Epithelial cell of proximal tubule (primary cell): ENCODE data around the gene TBCB. TPM values are rescaled to one million over a fixed set of nuclear protein-coding genes. Genes with fewer than 3 reads are reported as not detected.
A peak's percentile ranks its signal among the peaks of the same experiment; 100 is the strongest.

ENCODE experiments used
- DNase-seq: peaks from one replicate; pipeline ENCODE4 v3.0.0-alpha.2; 2011; ENCODE audit warnings: low read depth
- H3K4me3 ChIP-seq: 2 replicates; pipeline ENCODE4 v1.5.1; 2011; ENCODE audit warnings: low read depth, mild to moderate bottlenecking, low read length
- total RNA-seq: library from RNA; depleted of rRNA; stranded (reverse); fragments of >200 nt; gene quantifications from 2 replicates; pipeline ENCODE4 v1.2.3, GENCODE V29; 2015
- TF ChIP-seq, protein P1 (sequence below): conservative IDR thresholded peaks from 2 replicates; pipeline ENCODE4 v1.5.1; 2012; ENCODE audit warnings: low read depth, mild to moderate bottlenecking, low read length

Gene TBCB
- total RNA-seq, 1 donor from 2014 or later = 280 TPM

DNA sequence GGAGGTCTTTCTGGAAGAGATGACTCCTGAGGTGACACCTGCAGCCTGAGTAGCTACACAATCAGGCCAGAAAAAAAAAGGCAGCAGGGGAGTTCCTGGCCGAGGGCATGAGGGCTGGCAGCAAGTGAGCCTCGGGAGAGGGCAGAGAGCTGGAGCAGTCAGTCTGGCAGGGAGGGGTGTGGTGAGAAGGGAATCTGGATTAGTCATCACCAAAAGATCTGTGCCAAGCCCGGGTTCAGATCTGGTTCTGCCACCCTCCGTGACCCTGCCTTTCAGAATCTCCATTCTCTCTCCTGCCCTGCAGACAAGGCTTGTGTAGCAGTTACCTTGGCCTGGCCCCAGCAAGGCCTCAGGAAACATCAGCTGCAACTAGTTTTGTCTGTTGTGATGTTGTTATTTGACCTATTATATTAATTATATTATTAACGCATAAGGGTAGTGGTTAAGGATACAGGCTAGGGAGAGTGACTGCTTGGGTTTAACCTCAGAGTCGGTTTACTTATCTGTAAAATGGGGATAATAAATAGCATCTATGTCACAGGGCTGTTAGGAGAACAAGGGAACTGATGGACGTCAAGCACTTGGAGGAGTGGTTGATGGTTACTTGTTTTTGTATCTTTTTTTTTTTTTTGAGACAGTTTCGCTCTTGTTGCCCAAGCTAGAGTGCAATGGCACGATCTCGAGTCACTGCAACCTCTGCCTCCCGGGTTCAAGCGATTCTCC lies 21.9 kb downstream of the TBCB start:
- no peak for DNase-seq
- TF ChIP-seq, protein P1, sequence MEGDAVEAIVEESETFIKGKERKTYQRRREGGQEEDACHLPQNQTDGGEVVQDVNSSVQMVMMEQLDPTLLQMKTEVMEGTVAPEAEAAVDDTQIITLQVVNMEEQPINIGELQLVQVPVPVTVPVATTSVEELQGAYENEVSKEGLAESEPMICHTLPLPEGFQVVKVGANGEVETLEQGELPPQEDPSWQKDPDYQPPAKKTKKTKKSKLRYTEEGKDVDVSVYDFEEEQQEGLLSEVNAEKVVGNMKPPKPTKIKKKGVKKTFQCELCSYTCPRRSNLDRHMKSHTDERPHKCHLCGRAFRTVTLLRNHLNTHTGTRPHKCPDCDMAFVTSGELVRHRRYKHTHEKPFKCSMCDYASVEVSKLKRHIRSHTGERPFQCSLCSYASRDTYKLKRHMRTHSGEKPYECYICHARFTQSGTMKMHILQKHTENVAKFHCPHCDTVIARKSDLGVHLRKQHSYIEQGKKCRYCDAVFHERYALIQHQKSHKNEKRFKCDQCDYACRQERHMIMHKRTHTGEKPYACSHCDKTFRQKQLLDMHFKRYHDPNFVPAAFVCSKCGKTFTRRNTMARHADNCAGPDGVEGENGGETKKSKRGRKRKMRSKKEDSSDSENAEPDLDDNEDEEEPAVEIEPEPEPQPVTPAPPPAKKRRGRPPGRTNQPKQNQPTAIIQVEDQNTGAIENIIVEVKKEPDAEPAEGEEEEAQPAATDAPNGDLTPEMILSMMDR = no peak
- no peak overlapping the region for H3K4me3 ChIP-seq

DNA sequence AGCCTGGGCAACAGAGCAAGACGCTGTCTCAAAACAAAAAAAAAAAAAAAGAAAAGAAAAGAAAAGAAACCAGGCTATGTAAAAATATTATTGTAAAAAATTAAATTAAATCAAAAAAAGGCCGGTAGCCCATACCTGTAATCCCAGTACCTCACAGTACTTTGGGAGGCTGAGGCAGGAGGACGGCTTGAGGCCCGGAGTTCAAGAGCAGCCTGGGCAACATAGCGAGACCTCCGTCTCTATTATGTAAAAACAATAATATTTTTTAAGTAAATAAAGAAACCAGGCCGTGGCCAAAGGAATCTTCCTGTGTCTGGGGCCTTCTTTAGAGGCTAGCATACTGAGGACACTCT lies 23.8 kb downstream of the TBCB start:
- peak overlapping the region; percentile 90 for H3K4me3 ChIP-seq
- DNase-seq = no peak
- TF ChIP-seq, protein P1 = no peak

DNA sequence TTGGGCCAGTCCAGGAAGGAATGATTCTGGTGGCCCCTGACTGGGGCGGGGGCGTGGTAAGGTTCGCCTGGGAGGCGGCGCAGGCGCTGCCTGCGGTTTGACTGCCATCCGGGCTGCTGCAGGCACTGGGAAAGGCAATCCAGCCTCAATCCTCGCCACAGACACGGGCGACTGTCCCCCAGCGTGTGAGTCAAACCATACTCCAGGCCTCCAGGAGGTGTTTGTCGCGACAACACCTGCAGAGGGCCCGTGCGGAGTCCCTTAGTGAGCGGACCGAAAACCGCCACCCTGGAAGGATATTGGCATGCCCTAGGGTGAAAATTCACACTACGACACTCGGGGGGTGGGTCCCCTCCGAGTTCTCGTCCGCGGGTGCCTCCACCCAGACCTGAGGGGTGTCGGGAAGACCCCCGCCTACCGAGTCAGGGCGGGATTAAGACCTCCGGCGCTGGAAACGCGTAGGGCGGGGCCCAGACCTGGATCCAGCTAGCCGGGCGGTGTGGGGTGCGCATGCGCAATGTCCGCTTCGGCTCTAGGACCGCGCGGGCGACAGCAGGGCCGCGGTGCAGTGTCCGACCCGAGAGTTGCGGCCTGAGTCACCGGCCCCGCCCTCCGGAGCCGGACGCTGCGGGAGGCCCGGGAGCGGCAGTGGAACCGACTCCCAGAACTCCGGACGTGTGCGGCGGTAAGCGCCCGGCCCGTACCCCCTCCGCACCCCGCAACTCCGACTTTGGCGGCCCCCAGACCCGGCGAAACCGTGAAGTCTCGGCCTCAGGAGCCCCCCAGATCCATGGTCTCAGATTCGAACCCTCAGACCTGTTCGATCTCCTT lies 24.4 kb downstream of the TBCB start, which contains the start of gene CAPNS1:
TSS of gene CAPNS1 (plus strand) at position 594 of the 831 bp plus-strand sequence. CDS start 946 bp downstream, outside the sequence.
- H3K4me3 ChIP-seq = peak within 1 kb of the TSS; percentile 90
- DNase-seq = no peak
- TF ChIP-seq, protein P1 = no peak

DNA sequence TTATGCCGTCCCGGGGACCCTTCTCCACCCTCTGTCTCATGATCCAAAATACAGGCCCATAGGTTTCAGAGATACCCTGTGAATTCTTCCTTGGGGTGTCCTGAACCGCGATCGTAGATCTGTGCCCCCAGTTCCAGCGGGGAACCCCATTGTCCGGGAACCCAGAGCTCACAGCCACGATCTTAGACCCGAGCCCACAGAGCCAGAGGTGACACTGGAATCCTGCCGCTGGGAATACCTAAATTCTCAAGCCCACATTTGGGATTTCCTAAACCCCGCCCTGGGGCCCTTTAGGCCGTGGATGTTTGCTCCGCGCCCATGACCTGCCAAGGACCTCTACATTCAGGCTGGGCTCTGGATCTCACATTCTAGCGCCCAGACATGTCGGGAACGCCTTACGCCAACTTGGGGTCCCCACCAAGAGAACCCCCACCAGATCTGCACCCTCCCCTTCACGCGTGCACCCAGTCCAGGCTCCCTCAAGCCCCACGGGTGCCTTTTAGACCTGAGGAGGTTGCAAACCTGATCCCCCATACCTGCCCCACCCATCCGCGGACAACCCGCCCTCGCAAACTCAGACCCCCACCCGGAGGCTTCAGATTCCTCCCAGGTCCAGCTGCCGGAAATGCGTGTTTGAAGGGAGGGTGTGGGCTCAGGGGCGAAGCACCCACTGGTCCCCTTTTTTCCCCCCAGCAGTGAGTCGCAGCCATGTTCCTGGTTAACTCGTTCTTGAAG lies 25.2 kb downstream of the TBCB start:
- TF ChIP-seq, protein P1 = no peak
- DNase-seq = no peak

DNA sequence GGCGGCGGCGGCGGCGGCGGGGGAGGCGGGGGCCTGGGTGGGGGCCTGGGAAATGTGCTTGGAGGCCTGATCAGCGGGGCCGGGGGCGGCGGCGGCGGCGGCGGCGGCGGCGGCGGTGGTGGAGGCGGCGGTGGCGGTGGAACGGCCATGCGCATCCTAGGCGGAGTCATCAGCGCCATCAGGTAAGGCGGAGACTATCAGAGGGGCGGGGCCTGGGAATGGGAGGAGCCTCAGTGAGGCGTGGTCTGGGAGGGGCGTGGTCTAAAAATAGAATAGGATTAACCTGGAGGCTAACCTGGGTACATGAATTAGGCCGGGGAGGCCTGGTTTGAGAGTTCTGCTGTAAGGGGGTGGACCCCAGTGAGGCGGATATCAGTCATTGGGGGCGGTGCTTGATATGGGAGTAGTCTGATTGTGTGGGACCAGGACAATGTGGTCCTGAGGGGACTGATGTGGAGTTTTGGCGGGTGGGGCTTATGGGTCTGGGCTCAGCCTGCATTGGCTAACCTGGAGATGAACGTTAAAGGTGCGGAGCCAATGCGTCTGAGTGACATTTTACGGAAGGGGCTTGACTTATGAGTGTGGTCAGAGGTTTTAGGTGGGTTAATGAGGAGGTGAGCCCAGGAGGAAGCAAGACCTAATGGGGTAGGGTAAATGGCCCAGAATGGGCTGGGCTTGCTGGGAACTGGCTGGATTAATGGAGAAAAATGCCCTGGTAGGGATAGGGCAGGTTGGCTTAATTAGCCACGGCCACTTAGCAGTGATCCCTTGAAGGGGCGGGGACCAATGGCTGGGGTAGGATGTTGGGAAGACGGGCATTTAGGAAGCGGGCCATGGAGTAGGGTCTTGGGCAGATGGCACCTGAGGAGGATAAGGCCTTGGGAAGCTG lies 26.0 kb downstream of the TBCB start:
- TF ChIP-seq, protein P1 = no peak
- DNase-seq = no peak
- H3K4me3 ChIP-seq = peak overlapping the region; percentile 90

More for the DNA sequence above, 25.2 kb downstream of the TBCB start:
- peak overlapping the region; percentile 90 for H3K4me3 ChIP-seq

DNA sequence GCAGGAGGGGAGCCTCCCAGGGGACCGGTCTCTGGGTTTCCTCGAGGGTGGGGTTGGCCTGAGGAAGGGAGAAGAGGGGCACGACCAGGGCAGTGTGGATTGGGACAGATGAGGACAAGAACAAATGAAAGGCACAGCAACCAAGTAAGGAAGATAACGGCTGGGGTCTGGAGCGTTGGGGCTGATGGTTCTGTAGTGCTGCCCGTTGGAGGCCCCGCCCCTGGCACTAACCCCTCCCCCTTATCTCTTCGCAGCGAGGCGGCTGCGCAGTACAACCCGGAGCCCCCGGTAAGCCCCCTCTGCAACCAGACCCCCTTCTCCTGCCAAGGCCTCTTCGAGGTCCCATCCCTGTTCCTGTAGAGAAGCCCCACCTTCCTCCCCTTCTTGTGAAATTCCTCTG lies 26.8 kb downstream of the TBCB start:
- TF ChIP-seq, protein P1 = no peak
- H3K4me3 ChIP-seq = no peak overlapping the region
- DNase-seq = no peak
